ENCODE data around the gene MYO16.

Gene MYO16

GRCh38 chr13:109175666-109176065 lies 546.3 kb downstream of the MYO16 start:
- H4K20me1 ChIP-seq (ENCODE audit: insufficient read depth, low read length, poor library complexity, severe bottlenecking): no peaks in the 10 kb centered on the region
- no peak overlapping the region for H3K9ac ChIP-seq (ENCODE audit: low read depth, low read length, poor library complexity, severe bottlenecking)
- no peaks in the 10 kb centered on the region for H3K9me3 ChIP-seq (ENCODE audit: insufficient read depth, low read depth, low read length)
- H3K4me1 ChIP-seq (ENCODE audit: insufficient read depth, low read length, poor library complexity, severe bottlenecking): no peaks in the 10 kb centered on the region
- TF ChIP-seq EZH2phosphoT487 (IDR thresholded peaks at IDR 0.05; ENCODE audit: borderline replicate concordance): no peak
- no peak for TF ChIP-seq CTCF (conservative IDR thresholded peaks at IDR 0.05; ENCODE audit: low read length)
- no peak overlapping the region for H2AFZ ChIP-seq (ENCODE audit: low read length)
- H3K36me3 ChIP-seq (ENCODE audit: insufficient read depth, low read length): no peaks in the 10 kb centered on the region
- no peaks in the 10 kb centered on the region for H3F3A ChIP-seq (ENCODE audit: low read depth)
- no peaks in the 10 kb centered on the region for H3K9me2 ChIP-seq (replicated peaks; ENCODE audit: low read depth, low read length)
- H3K4me3 ChIP-seq (ENCODE audit: low read length, poor library complexity, severe bottlenecking): no peak overlapping the region
- no peak overlapping the region for H3K4me2 ChIP-seq (ENCODE audit: low read depth, low read length, poor library complexity, severe bottlenecking)
- H3K27me3 ChIP-seq (ENCODE audit: insufficient read depth, low read length, poor library complexity, severe bottlenecking): no peaks in the 10 kb centered on the region
- H3K79me2 ChIP-seq (ENCODE audit: insufficient read depth, low read length): no peaks in the 10 kb centered on the region

GRCh38 chr13:109180905-109181425 lies 551.6 kb downstream of the MYO16 start:
- Histone ChIP-seq H3K4me3 (ENCODE audit: low read length, poor library complexity, severe bottlenecking) (no peak overlapping the region), H3K9ac (ENCODE audit: low read depth, low read length, poor library complexity, severe bottlenecking) (no peak overlapping the region), H2AFZ (ENCODE audit: low read length) (no peak overlapping the region)

GRCh38 chr13:109182777-109183465 lies 553.5 kb downstream of the MYO16 start:
- Histone ChIP-seq H3F3A (ENCODE audit: low read depth) (no peaks in the 10 kb centered on the region), H3K4me3 (ENCODE audit: low read length, poor library complexity, severe bottlenecking) (no peak overlapping the region), H3K4me2 (ENCODE audit: low read depth, low read length, poor library complexity, severe bottlenecking) (no peak overlapping the region), H3K79me2 (ENCODE audit: insufficient read depth, low read length) (no peaks in the 10 kb centered on the region), H3K9ac (ENCODE audit: low read depth, low read length, poor library complexity, severe bottlenecking) (no peak overlapping the region), H4K20me1 (ENCODE audit: insufficient read depth, low read length, poor library complexity, severe bottlenecking) (no peaks in the 10 kb centered on the region), H2AFZ (ENCODE audit: low read length) (no peak overlapping the region), H3K9me2 (replicated peaks; ENCODE audit: low read depth, low read length) (no peaks in the 10 kb centered on the region), H3K27me3 (ENCODE audit: insufficient read depth, low read length, poor library complexity, severe bottlenecking) (no peaks in the 10 kb centered on the region), H3K36me3 (ENCODE audit: insufficient read depth, low read length) (no peaks in the 10 kb centered on the region), H3K9me3 (ENCODE audit: insufficient read depth, low read depth, low read length) (no peaks in the 10 kb centered on the region), H3K4me1 (ENCODE audit: insufficient read depth, low read length, poor library complexity, severe bottlenecking) (no peaks in the 10 kb centered on the region)
- TF ChIP-seq EZH2phosphoT487 (IDR thresholded peaks at IDR 0.05; ENCODE audit: borderline replicate concordance): no peak
- TF ChIP-seq CTCF (conservative IDR thresholded peaks at IDR 0.05; ENCODE audit: low read length): no peak

More at GRCh38 chr13:109180905-109181425, 551.6 kb downstream of the MYO16 start:
- TF ChIP-seq EZH2phosphoT487 (IDR thresholded peaks at IDR 0.05; ENCODE audit: borderline replicate concordance) (no peak), CTCF (conservative IDR thresholded peaks at IDR 0.05; ENCODE audit: low read length) (no peak)
- Histone ChIP-seq H4K20me1 (ENCODE audit: insufficient read depth, low read length, poor library complexity, severe bottlenecking) (no peaks in the 10 kb centered on the region), H3K9me2 (replicated peaks; ENCODE audit: low read depth, low read length) (no peaks in the 10 kb centered on the region), H3K4me1 (ENCODE audit: insufficient read depth, low read length, poor library complexity, severe bottlenecking) (no peaks in the 10 kb centered on the region), H3K27me3 (ENCODE audit: insufficient read depth, low read length, poor library complexity, severe bottlenecking) (no peaks in the 10 kb centered on the region), H3K4me2 (ENCODE audit: low read depth, low read length, poor library complexity, severe bottlenecking) (no peak overlapping the region), H3K79me2 (ENCODE audit: insufficient read depth, low read length) (no peaks in the 10 kb centered on the region), H3K9me3 (ENCODE audit: insufficient read depth, low read depth, low read length) (no peaks in the 10 kb centered on the region), H3F3A (ENCODE audit: low read depth) (no peaks in the 10 kb centered on the region), H3K36me3 (ENCODE audit: insufficient read depth, low read length) (no peaks in the 10 kb centered on the region)
